Neural cell (in vitro differentiated cells): Measurements from ENCODE around the gene PLCH1. TPM values are rescaled to one million over a fixed set of nuclear protein-coding genes. Genes with fewer than 3 reads are reported as not detected.

Experiments
- H2AFZ ChIP-seq: fragments of 200-600, 300-800 bp; sonication (generic), shearing (Covaris generic); 2 replicates; pipeline ENCODE4 v1.6.0; 2014; ENCODE audit warnings: low read depth, mild to moderate bottlenecking, antibody characterized with exemption, low read length, moderate library complexity
- H3F3A ChIP-seq: fragments of 200-600 bp; shearing (Covaris generic); 2 replicates; pipeline ENCODE4 v1.6.1; 2016; ENCODE audit warnings: mild to moderate bottlenecking, moderate library complexity, mixed read lengths, antibody characterized with exemption, low read length; ENCODE audit not compliant: insufficient read depth, poor library complexity, severe bottlenecking
- H3K27ac ChIP-seq: fragments of 200-600, 300-800 bp; sonication (generic), shearing (Covaris generic); 2 replicates; pipeline ENCODE4 v1.5.1; 2014; ENCODE audit warnings: mild to moderate bottlenecking, low read length, moderate library complexity
- H3K27me3 ChIP-seq: fragments of 300-800, 200-600 bp; sonication (generic), shearing (Covaris generic); 2 replicates; pipeline ENCODE4 v1.6.0; 2014; ENCODE audit warnings: mild to moderate bottlenecking, low read depth, low read length, moderate library complexity; ENCODE audit not compliant: insufficient read depth
- H3K36me3 ChIP-seq: fragments of 300-800, 200-600 bp; sonication (generic), shearing (Covaris generic); 2 replicates; pipeline ENCODE4 v1.5.1; 2014; ENCODE audit warnings: mild to moderate bottlenecking, antibody characterized with exemption, low read length, moderate library complexity; ENCODE audit not compliant: insufficient read depth
- H3K4me2 ChIP-seq: fragments of 300-800, 200-600 bp; sonication (generic), shearing (Covaris generic); 2 replicates; pipeline ENCODE4 v1.6.0; 2014; ENCODE audit warnings: mild to moderate bottlenecking, low read length
- H3K4me3 ChIP-seq: fragments of 300-800, 200-600 bp; sonication (generic), shearing (Covaris generic); 2 replicates; pipeline ENCODE4 v1.5.1; 2014; ENCODE audit warnings: mild to moderate bottlenecking, low read length, moderate library complexity
- H3K79me2 ChIP-seq: fragments of 200-600 bp; shearing (Covaris generic); replicated peaks from 2 replicates; pipeline ENCODE4 v1.6.0; 2014; ENCODE audit warnings: mild to moderate bottlenecking, low read length, moderate library complexity; ENCODE audit not compliant: insufficient read depth
- H3K9ac ChIP-seq: fragments of 300-800, 200-600 bp; sonication (generic), shearing (Covaris generic); 2 replicates; pipeline ENCODE4 v1.6.1; 2016; ENCODE audit warnings: mild to moderate bottlenecking, low read length, mixed read lengths
- H3K9me2 ChIP-seq: fragments of 200-600 bp; shearing (Covaris generic); 2 replicates; pipeline ENCODE4 v1.6.1; 2016; ENCODE audit warnings: mild to moderate bottlenecking, low read length, mixed read lengths; ENCODE audit not compliant: insufficient read depth
- H3K9me3 ChIP-seq: fragments of 200-600, 300-800 bp; sonication (generic), shearing (Covaris generic); 2 replicates; pipeline ENCODE4 v1.6.1; 2016; ENCODE audit warnings: mild to moderate bottlenecking, mixed run types, low read length, moderate library complexity, mixed read lengths
- H4K20me1 ChIP-seq: fragments of 200-600 bp; shearing (Covaris generic); 2 replicates; pipeline ENCODE4 v1.6.1; 2016; ENCODE audit warnings: mild to moderate bottlenecking, mixed run types; ENCODE audit not compliant: insufficient read depth
- CTCF ChIP-seq: fragments of 450-650 bp; IDR thresholded peaks from 2 replicates; pipeline ENCODE4 v1.5.1; 2014; ENCODE audit warnings: antibody characterized with exemption, mild to moderate bottlenecking, moderate library complexity; ENCODE audit not compliant: poor library complexity, severe bottlenecking
- EP300 ChIP-seq: fragments of 450-650 bp; conservative IDR thresholded peaks from 2 replicates; pipeline ENCODE4 v1.6.1; 2014; ENCODE audit warnings: antibody characterized with exemption, mild to moderate bottlenecking, moderate library complexity; ENCODE audit not compliant: poor library complexity, severe bottlenecking
- EZH2 ChIP-seq: fragments of 200-600, 300-800 bp; shearing (Covaris generic), sonication (generic); IDR thresholded peaks from 2 replicates; pipeline ENCODE4 v1.6.1; 2014; ENCODE audit warnings: antibody characterized with exemption, low read length, borderline replicate concordance, mild to moderate bottlenecking; ENCODE audit not compliant: insufficient read depth, poor library complexity, severe bottlenecking
- MXI1 ChIP-seq: fragments of 450-650 bp; conservative IDR thresholded peaks from 2 replicates; pipeline ENCODE4 v1.6.1; 2014; ENCODE audit warnings: antibody characterized with exemption, mild to moderate bottlenecking; ENCODE audit not compliant: poor library complexity, severe bottlenecking
- POLR2AphosphoS5 ChIP-seq: IDR thresholded peaks from 2 replicates; pipeline ENCODE4 v1.6.1; 2012
- RAD21 ChIP-seq: fragments of 450-650 bp; conservative IDR thresholded peaks from 2 replicates; pipeline ENCODE4 v1.6.1; 2014; ENCODE audit warnings: antibody characterized with exemption, mild to moderate bottlenecking, moderate library complexity
- REST ChIP-seq: IDR thresholded peaks from 2 replicates; pipeline ENCODE4 v1.6.1; 2012; ENCODE audit warnings: borderline replicate concordance
- SMC3 ChIP-seq: fragments of 450-650 bp; conservative IDR thresholded peaks from 2 replicates; pipeline ENCODE4 v1.6.1; 2014; ENCODE audit warnings: antibody characterized with exemption, mild to moderate bottlenecking, moderate library complexity; ENCODE audit not compliant: poor library complexity
- TAF1 ChIP-seq: IDR thresholded peaks from 2 replicates; pipeline ENCODE4 v1.6.1; 2012; ENCODE audit warnings: low read depth
- polyA plus RNA-seq: library from polyadenylated mRNA; depleted of rRNA; stranded (reverse); fragments of >200 nt; gene quantifications from 2 replicates; pipeline ENCODE4 v1.2.3, GENCODE V29; 2014

The PLCH1 gene
- polyA plus RNA-seq, 1 donor from 2014 or later: 13.5 TPM

GRCh38 chr3:155748611-155749365 is 3.9 kb upstream of the PLCH1 start:
- Histone ChIP-seq H3K27me3 (no peaks in the 10 kb centered on the region), H3K9me3 (no peaks in the 10 kb centered on the region), H3K4me2 (peak overlapping the region; percentile 62), H3K79me2 (peaks cover 5% of the 10 kb centered on the region), H3K36me3 (no peaks in the 10 kb centered on the region), H2AFZ (peak overlapping the region; percentile 30), H3K9ac (peak overlapping the region; percentile 36), H3K27ac (peak overlapping the region; percentile 77), H3K9me2 (no peaks in the 10 kb centered on the region), H4K20me1 (no peaks in the 10 kb centered on the region), H3K4me3 (peak overlapping the region; percentile 55), H3F3A (peaks cover 6% of the 10 kb centered on the region)
- TF ChIP-seq RAD21 (no peak), SMC3 (no peak), REST (no peak), EP300 (no peak), POLR2AphosphoS5 (no peak), EZH2 (no peak), TAF1 (no peak), CTCF (no peak), MXI1 (no peak)

GRCh38 chr3:155747946-155748290 is 3.0 kb upstream of the PLCH1 start:
- H3K9me2 ChIP-seq: no peaks in the 10 kb centered on the region
- TF ChIP-seq RAD21 (no peak), REST (peak; percentile 41), EP300 (peak; percentile 55), TAF1 (no peak), CTCF (no peak), EZH2 (no peak), POLR2AphosphoS5 (peak; percentile 31), MXI1 (no peak), SMC3 (peak; percentile 15)
- H3F3A ChIP-seq: peaks cover 6% of the 10 kb centered on the region
- no peaks in the 10 kb centered on the region for H3K36me3 ChIP-seq
- H3K27me3 ChIP-seq: no peaks in the 10 kb centered on the region
- peaks cover 13% of the 10 kb centered on the region for H3K79me2 ChIP-seq
- no peaks in the 10 kb centered on the region for H4K20me1 ChIP-seq
- H3K9ac ChIP-seq: peak overlapping the region; percentile 36
- H3K4me3 ChIP-seq: peak overlapping the region; percentile 55
- peak overlapping the region; percentile 77 for H3K27ac ChIP-seq
- H3K9me3 ChIP-seq: no peaks in the 10 kb centered on the region
- peak overlapping the region; percentile 62 for H3K4me2 ChIP-seq
- peak overlapping the region; percentile 30 for H2AFZ ChIP-seq
